ENCODE data around the gene SPC24. TPM values are rescaled to one million over a fixed set of nuclear protein-coding genes. Genes with fewer than 3 reads are reported as not detected.
"Not testable (repeated sequence)": the region's sequence is repeated elsewhere in the genome, so short reads cannot be mapped to it uniquely, and the experiment has no call there.

The SPC24 gene
- total RNA-seq, 1 donor from 2014 or later: 12.3 TPM

GRCh38 chr19:11191934-11192333 is 36.4 kb upstream of the SPC24 start:
- no peak for DNase-seq

GRCh38 chr19:11191273-11191755 is 35.7 kb upstream of the SPC24 start:
- peak; percentile 95 for DNase-seq

- DNase-seq: no peak
Measured at GRCh38 chr19:11190501-11190900, 34.9 kb upstream of the SPC24 start.

DNA sequence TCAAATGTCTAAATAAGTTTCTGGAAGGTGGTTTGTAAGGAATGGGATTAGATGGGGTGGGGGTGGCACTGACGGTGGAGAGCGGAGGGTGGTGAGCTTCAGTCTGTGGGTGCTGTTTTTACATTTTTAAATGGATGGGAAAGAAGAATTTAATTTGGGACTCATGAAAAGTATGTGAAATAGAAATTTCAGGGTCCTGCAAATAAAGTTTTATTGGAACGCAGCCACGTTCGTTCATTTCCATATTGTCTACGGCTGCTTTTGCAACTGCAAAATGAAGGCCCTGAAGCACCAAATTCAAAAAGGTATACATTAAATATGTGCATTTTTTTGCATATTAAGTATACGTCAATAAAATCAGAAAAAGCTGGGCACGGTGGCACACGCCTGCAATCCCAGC is 31.9 kb upstream of the SPC24 start:
- no peak for DNase-seq

DNA sequence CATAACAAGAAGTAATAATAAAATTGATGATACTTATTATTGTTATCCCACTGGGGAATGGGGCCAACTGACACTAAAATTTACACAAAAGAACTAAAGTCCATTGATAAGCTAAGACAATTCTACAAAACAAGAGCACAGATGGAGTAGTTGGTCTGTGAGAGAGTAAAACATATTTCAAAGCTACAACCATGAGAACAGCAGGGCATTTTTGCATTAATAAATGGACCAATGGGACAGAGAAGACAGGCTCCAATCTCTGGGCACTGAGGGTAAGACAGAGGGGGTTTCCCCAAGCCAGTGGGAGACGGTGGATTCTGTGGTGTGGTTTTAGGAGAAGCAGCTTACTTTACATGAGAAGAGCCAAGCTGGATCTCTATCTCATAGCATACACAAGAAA is 27.4 kb upstream of the SPC24 start:
- no peak for DNase-seq

DNA sequence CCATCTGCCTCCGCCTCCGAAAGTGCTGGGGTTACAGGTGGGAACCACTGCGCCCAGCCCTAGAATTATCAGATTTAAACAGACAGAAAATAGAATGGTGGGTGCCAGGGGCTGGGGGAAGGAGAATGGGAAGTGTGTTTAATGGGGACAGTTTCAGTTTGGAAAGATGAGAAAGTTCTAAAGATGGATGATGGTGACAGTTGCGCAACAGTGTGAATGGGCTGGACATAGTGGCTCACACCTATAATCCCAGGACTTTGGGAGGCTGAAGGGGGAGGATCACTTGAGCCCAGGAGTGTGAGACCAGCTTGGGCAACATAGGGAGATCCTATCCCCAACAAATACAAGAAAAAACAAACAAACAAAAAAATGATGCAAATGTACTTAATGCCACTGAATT is 25.9 kb upstream of the SPC24 start:
- no peak for DNase-seq

- DNase-seq: not testable (repeated sequence)
Measured at GRCh38 chr19:11180975-11181374, 25.4 kb upstream of the SPC24 start.

GRCh38 chr19:11180346-11180745 is 24.8 kb upstream of the SPC24 start:
- no peak for DNase-seq

DNA sequence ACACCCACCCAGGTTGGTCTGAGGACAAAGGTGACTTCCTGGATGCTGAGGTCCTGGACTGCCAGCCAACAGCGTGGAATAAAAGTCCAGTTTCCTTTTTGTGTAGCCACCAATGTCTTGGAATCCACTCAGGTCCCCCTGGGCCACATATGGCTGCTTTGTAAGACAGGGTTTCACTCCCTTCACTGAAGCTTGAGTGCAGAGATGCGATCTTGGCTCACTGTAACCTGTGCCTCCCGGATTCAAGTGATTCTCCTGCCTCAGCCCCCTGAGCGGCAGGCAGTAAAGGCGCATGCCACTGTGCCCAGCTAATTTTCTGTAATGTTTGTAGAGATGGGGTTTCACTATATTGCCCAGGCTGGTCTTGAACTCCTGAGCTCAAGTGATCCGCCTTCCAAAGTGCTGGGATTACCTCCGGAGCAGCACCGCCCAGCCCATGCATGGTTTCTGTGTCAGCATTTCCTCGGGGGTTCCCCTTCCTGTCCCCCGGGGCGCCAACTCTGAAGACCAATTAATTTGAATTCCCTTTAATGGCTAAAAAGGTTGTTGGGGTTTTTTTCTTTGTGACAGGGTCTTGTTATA is 24.2 kb upstream of the SPC24 start:
- DNase-seq: no peak

DNA sequence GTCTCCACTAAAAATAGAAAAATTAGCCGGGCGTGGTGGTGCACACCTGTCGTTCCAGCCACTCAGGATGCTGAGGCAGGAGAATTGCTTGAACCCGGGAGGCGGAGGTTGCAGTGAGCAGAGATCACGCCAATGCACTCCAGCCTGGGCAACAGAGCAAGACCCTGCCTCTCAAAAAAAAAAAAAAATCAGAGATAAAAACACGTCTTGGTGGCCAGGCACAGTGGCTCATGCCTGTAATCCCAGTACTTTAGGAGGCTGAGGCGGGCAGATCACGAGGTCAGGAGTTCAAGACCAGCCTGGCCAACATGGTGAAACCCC is 23.5 kb upstream of the SPC24 start:
- not testable (repeated sequence) for DNase-seq

GRCh38 chr19:11177592-11177991 is 22.0 kb upstream of the SPC24 start:
- DNase-seq: no peak

DNA sequence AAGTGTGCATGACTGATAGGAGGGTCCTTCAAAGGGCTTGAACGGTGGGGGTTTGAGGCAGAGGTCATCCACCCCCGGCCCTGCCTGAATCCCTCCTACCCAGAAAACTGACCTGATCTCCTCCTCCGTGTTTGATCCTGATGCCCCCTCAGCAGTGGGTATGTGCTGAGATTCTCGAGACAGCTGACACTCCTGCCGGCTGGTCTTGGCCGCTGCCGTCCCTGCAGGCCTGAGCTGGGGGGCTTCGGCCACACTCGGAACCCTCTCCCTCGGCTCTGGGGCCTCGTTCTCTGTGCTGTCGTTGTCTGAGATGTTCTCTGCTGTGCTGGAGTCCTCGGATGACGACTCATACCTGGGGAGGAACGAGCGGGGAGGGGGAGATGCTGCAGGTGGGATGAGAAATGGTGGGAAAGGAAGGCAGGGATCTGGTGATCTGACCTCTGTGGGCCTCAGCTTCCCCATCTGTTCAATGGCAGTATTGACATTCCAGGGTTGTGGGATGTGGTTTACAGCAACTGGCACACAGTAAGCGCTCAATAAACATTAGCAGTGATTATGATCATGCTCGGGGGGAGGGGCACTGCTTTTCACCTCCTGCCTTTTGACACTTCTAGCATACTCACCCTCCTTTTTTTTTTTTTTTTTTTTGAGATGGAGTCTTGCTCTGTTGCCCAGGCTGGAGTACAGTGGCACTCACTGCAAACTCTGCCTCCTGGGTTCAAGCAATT is 21.0 kb upstream of the SPC24 start:
- no peak for DNase-seq

GRCh38 chr19:11175920-11176319 is 20.3 kb upstream of the SPC24 start:
- DNase-seq: no peak

GRCh38 chr19:11174336-11174735 is 18.8 kb upstream of the SPC24 start:
- no peak for DNase-seq

GRCh38 chr19:11173516-11174155 is 18.1 kb upstream of the SPC24 start:
- DNase-seq: no peak

DNA sequence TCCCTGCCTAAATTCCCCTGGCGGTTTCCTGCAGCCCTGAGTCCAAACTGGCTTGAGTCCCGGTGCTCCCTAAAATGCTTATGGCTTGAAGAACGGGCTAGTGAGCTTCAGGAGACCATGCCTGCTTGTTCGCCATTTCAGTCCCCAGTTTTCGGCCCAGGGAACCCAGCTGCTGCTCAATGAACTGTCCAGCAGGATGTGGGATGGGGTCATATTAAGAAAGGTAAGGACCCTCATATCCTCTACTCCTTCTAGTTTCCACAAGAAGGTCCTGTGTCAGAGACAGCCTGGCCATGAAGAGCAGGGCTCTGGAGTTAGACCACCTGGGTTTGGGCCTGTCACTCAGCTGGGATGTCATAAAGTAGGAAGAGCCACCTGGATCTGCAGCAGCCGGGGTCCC is 17.0 kb upstream of the SPC24 start:
- no peak for DNase-seq

DNA sequence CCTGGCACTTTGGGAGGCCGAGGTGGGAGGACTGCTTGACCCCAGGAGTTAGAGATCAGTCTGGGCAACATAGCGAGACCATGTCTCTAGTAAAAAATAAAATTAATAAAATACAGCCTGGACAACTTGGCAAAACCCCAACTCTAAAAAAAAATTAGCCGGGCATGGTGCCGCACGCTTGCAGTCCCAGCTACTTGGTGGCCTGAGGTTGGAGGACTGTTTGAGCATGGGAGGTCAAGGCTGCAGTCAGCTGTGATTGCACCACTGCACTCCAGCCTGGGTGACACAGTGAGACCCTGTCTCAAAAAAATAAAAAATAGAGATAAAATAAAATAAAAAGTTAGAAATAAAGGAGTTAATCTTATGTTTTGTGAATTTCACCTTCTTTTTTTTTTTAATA is 15.6 kb upstream of the SPC24 start:
- no peak for DNase-seq

- DNase-seq: no peak
Measured at GRCh38 chr19:11169896-11170678, 14.5 kb upstream of the SPC24 start.

- DNase-seq: no peak
Measured at GRCh38 chr19:11168568-11168967, 13.0 kb upstream of the SPC24 start.

DNA sequence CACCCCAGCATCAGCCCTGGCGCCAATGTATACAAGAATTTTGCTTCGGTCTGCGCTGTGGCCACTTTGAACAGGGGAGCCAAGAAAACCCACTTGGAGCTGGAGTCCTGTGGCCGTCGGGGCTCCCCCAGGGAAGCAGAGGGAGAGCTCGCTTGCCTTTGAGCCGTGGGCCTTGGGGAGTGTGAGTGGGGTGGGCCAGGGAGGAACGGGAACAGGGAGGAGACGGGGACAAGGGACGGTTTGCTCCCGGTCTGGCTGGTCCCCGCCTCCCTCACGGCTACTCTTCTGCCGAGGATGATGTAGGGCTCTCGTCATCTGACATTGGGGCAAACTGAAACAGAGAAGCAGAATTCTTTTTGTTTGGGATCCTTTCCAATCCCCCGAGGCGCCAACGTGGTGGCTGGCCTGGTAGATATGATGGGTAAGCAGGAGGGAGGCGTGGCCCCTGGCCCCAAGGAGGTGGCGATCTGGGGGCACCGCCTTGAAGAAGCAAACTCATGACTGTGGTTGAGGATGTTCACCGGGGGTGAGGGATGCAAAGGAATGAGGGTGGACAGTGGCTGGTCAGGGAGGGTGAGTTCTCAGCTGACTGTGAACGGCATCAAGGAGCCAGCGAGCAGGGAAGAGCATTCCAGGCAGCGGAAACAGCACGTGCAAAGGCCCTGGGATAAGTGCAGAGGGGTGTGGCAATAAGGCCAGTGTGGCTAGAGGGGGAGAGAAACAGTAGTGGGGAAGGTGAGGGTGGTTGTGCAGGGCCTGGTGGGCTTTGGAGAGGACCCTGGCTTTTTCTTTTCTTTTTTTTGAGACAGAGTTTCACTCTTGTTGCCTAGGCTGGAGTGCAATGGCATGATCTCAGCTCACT is 10.9 kb upstream of the SPC24 start:
- no peak for DNase-seq

DNA sequence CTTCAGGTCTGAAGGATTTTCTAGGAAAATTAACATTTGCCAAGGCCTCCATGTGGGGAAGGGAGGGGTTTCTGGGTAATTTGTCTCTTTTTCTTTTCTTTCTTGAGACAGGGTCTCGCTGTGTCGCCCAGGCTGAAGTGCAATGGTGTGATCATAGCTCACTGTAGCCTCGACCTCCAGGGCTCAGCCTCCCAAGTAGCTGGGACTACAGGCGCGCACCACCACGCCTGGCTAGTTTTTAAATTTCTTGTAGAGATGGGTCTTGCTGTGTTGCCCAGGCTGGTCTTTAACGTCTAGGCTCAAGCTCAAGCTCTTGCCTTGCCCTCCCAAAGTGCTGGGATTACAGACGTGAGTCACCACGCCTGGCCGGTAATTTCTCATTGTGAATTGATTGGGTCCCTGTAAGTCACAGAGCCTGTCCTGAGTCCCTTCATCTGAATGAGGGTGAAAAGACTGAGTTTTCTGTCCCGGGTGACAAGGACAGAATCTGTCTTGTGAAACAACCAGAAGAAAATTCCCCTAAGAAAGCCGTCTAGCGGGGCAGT is 10.0 kb upstream of the SPC24 start:
- no peak for DNase-seq

All from tongue (tissue), 2 donors.